ENCODE results near the gene PRPSAP1.
"Not testable (repeated sequence)": the region's sequence is repeated elsewhere in the genome, so short reads cannot be mapped to it uniquely, and the experiment has no call there.

Gene PRPSAP1

DNA sequence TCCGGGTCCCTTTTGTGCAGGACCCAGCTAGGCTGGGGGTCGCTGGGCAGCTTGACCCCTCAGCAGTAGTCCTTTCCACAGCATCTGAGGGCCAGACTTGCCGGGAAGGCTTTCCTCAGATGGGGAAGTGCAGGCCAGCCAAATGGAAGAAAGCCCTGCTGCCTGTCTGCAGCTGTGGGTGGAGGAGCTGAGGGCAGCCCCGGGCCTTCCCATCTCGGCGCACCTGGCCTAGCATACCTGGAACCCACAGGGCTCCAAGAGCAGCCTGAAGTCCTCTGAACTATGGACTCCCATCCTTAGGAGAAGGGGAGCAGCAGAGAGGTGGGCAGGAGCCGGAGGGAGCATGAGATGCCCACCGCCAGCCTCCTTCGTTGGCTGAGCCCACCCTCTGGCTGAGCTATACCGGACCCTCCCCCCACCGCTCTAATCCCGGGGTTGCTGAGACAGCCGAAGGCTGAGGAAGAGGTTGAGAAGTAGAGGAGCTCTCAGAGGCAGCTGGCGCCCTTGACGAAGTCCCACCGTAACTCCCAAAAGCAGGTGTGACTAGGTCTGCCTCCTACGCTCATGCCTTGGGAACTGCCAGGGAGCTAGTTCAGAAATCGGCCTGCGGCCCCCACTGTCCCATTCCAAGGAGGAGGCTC, 75.3 kb downstream of the PRPSAP1 start:
- DNase-seq (ENCODE audit: low read depth in 1 of 2, low spot score in 1 of 2): no peak

DNA sequence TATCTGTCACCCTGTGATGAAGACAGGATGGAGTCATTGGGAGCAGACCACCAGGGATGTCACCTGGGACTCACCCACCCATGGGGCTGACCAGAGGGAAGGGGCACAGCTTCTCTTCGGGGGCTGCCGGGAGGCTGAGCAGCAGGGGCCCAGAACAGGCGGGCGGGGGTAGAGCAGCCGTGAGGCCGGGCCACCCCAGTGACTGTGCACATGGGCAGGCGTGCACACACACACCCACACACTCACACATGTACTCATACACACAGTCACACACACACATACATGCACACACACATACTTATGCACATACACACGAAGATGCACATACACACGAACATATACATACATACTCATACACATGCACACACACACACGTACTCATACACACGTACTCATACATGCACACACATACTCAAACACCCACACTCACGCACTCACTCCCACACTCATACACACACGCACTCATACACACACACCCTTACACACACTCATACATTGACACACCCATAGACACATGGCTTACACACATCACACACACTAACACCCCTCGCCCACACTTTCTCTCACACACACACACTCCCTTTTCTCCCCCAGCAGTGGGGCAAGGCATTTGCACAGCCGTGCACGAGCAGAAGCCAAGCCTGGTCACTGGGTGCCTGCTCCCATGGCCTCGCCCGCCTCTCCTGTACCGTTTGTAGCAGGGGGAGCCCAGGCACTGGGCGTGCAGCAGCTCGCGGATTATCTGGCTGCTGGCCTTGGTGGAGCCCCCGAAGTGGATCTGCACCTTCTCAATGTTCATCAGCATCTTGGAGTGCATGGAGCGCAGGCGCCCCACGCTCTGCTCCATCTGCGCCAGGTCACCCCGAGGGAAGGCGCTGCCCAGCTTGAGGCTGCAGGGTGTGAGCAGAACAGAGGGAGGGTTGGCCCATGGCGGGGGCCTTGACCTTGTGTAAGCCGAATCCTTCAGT, 76.1 kb downstream of the PRPSAP1 start:
- DNase-seq (ENCODE audit: low read depth in 1 of 2, low spot score in 1 of 2): no peak

DNA sequence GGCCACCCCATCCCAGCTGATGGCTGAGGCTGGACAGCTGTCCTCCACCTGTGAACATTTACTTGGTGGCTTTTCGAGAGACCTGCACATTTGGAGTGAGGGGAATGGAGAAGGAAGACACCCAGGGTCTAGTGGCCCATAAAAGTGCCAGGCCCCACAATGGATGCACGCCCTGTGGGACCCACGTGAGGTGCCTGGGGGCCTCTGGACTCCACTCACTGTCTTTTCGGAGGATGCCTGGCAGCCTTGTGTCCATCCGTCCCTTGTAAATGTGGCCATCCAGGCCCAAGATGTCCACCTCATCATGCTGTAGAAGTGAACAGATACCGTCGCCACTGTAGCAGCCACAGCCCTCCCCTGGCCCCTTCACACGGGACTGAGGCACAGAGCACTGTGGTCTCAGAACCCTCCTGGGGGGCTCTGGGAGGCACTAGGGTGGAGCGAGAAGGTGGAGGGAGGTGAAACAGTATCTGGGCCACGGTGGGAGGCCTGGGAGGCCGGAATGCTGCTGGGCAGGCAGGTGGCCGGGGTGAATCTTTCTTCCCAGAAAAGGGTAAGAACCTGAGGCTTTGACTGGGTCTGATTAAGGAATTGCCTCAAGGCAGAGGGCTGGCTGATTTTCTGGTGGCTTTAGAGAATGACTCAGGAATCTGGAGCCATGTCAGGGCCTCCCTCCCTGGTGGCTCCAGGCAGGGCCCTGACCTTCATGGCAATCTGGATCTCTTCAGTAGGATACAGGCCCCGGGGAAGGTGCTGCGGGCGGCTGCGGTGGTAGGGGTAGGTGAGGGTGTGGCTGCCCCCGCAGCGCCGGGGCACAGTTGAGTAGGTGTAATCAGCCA, 77.0 kb downstream of the PRPSAP1 start:
- DNase-seq (ENCODE audit: low read depth in 1 of 2, low spot score in 1 of 2): no peak

DNA sequence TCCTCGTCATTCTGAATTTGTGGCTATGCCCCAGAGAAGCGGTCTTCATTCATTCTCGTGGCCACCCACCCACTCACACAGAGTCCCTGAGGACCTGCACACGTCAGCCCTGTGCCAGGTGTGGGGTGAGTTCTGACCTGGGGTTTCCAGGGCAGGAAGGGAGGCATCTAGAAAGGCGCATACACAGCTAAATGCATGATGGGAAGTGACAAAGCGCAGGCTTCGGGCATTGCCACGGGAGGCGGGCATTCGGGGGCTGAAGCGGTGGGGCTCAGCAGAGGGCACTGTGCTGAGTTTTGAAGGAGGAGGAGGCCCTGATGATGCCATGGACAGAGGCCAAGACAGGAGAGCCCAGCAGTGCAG, 77.7 kb downstream of the PRPSAP1 start:
- DNase-seq (ENCODE audit: low read depth in 1 of 2, low spot score in 1 of 2): no peak

DNA sequence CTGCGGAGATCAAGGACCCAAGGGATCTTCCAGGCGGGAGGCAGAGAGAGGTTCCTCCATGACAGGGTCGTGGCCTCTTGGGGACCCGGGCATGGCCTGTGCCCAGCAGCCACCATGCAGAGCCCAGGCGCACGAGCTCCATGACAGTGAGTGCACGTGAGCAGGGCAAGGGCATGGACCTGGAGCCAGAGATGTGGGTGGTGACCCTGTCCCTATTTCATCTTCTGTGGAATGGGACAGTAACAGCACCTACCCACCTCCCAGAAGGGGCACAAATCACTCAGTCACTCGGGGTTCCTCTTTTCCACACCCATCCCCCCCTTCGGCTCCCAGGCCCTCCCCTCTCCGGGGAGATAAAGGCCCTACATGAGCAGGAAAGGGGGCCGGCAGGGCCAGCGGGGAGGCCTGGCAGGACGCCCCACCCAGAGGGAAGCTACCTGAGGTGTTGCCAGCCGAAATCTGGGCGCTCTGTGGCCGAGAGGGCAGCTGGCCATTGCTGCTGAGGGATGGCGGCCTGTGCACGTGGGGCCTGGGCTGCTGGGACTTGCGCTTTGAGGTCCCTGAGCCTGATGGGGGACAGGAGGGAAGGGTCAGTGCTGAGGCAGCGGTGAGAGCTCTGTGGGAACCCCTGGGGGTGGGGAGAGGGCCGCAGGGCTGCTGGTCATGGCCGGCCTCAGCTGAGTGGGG, 78.2 kb downstream of the PRPSAP1 start:
- DNase-seq (ENCODE audit: low read depth in 1 of 2, low spot score in 1 of 2): no peak

DNA sequence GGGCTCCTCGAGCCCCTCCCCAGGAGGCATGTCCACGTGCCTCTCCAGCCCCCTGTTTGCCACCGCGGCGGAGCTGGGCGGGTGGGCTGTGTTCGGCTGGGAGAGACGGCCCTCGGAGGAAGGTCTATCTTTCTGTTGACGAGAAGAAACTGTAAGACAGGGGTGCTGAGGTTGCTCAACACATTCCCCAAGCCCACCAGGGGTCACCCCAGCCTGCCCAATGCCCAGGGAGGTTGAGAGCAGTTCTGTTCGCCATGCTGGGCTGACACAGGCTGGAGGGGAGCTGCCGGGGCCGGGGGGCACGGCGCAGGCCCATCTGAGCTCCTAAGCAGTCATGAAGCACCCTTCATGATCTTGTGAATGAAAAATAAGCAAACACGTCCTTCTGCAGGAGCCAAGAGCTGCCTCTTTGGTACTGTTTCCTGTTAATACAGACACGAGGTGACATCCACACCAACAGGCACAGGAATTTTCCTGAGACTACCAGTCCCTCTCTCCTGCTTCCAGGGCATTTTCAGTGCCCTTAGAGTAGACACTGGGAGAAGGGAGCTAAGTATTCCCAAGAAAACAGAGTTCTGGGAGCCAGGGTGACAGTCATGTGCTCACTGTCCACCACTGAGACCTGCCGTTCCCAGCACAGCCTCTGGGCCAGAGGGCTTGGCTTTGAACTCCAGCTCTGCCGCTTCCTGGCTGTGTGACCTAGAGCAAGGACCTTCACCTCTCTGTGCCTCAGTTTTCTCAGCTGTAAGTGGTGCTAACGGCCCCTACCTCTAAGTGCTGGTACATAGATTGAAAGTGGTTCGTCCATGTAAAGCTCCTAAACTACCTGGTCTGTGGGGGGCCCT, 79.4 kb downstream of the PRPSAP1 start:
- no peak for DNase-seq (ENCODE audit: low read depth in 1 of 2, low spot score in 1 of 2)

DNA sequence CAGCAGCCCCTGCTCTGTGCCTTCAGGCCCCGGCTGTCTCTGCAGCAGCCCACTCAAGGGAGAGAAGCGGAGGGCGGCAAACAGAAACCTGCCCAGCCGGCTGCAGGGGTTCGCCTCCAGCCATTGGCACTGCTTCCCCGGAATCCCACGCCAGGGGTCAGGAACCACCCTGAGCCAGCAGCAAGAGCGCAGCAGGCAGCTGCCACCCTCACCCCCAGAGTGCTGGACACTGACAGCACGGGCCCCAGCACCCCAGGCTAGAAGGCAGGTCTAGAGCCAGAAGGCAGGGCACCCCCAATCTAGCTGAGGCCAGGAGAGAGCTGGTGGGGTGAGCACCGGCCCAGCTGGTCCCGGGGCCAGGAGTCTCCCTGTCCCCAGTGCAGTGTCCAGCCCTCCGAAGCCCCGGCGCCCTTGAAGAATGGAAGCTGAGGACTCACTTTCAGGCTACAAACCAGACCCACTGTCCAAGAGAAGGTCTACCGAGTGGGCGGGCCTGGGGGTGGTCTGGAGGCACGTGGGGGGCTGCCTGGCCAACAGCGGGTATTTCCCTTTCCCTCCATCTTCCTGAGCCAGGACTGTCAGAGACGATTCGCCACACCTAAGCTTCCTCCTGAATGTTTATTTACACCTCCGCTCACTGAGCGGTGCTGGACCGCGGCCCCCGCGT, 80.1 kb downstream of the PRPSAP1 start:
- no peak for DNase-seq (ENCODE audit: low read depth in 1 of 2, low spot score in 1 of 2)

DNA sequence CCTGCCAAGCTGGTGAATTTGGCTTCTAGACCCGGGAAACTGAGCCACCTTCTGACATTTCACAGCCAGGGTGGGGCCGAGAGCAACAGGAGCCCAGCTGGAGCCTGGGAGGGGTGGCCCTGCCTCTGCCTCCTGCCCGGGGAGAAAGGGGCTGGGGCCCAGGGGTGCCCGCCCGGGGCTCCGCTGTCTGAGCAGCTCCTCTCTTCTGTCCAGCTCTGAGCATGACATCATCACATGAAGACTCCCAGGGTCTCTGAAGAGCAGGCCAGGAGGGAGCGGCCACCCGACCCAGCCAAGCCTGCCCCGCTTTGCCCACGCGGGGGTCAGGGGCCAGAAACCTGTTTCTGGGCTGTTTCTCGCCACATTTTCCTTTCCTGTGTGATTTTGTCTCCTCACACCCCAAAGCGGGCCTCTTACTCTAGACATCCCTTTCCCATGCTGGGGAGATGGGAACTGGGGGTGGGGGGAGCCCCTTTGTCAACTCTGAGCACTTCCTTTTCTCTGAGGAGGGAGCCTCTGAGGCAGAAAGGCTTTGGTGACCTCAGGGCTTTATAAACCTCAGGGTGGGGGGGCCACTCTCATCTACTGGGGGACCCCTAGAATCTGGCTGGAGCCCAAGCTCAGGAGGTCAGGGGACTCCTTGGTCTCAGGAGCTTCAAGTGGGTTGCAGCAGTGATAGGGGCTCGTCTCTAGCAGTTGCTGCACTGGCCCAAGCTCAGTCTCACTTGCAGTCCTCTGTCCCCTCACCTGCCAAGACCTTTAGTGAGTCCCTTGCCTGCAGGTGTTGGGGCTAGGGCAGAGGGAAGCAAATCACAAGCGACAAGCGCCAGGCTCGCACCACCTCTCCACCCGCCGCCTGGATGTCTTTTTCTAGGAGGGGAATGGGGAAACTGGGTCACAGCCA, 80.9 kb downstream of the PRPSAP1 start:
- no peak for DNase-seq (ENCODE audit: low read depth in 1 of 2, low spot score in 1 of 2)

DNA sequence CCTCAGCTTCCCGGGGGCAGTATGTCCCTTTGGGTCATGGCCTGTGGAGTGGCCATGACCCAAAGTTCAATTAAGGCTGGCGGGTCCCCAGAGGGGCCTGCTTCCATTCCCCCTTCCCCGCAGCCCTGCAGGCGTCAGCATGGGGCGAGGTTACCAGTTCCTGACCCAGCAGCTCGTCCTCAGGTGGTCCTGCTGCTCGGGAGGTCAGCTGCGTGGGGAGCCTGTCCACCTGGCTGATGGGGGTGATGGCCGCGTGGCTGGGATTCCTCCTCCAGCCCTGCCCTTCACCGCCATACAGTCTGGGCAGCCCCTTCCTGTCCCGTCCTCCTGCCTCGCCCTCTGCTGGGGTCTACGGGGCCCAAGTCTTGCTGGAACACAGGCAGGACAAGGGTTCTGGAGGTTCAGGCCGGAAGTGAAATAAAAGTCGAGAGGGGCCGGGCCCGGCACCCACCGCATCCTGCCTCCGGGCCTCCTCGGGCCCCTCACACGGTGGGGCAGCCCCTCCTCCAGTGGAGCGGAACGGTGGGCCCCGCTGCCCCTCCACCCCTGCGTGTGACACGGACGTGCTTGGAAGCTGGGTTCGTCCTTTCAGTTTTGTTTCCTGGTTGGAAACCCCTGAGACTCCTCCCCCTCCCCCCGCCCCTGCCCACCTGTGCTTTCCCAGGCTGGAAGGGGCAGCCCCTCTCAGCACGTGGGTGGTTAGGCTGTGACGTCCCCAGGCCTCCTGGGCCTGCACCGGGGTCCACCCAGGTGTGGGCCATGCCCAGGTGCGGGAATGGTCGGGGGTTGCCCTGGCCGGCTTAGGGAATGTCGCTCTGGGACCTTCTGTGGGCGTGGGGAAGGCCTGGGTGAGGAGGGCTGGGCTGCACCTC, 81.8 kb downstream of the PRPSAP1 start:
- DNase-seq (ENCODE audit: low read depth in 1 of 2, low spot score in 1 of 2): peak; percentile 41 to 76

DNA sequence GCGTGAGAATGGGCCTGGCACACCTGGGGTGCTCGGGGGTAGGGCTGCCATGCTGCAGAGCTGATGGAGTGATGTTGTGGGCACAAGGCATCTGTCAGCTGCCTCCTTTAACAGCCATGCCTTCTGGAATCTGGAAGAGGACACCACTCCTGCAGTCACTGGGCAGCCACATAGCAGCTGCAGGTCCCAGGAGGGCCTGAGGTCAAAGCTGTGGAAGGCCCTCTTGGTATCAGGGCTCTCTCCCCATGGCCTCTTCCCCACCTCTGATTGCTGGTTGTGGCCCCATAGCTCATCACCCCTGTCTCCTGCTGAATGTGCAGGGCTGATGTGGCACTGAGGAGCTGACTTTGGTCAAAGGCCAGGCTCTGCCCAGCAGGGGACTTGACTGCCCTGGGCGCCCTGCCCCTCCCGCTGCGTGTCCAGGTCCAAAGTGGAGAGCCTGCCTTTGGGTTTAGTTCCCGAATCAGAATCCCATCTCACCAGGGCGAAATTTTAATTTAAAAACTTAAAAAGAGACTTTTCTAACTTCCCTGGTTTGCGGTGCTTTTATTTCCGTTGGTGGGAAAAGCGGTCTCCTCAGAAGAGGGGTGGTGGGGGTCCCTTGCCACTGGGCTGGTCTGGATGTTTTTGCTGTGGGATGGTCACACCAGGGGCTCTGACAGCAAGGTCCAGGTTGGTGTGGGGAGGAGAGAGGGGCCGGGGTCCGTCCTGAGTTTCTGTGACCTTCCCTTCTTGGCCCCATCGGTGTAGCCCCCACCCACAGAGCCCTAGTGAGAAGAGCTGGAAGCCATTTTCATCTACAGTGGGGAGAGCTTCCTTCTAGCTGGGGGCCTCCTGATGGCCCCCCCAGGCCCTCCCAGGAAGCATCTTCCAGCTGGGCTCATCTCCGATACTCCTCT, 82.7 kb downstream of the PRPSAP1 start:
- no peak for DNase-seq (ENCODE audit: low read depth in 1 of 2, low spot score in 1 of 2)

DNA sequence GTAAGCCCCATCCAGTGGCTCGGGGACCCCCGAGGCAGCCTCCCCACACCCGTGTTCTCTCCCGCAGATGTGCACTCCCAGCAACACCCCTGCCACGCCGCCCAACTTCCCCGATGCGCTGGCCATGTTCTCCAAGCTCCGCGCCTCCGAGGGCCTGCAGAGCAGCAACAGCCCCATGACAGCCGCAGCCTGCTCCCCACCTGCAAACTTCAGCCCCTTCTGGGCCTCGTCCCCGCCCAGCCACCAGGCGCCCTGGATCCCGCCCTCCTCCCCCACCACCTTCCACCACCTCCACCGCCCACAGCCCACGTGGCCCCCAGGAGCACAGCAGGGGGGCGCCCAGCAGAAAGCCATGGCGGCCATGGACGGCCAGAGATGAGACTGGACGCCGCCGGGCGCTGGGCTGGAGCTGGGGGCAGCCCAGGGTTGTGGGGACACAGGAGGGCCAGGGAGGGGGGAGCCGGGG, 83.6 kb downstream of the PRPSAP1 start:
- DNase-seq (ENCODE audit: low read depth in 1 of 2, low spot score in 1 of 2): no peak

DNA sequence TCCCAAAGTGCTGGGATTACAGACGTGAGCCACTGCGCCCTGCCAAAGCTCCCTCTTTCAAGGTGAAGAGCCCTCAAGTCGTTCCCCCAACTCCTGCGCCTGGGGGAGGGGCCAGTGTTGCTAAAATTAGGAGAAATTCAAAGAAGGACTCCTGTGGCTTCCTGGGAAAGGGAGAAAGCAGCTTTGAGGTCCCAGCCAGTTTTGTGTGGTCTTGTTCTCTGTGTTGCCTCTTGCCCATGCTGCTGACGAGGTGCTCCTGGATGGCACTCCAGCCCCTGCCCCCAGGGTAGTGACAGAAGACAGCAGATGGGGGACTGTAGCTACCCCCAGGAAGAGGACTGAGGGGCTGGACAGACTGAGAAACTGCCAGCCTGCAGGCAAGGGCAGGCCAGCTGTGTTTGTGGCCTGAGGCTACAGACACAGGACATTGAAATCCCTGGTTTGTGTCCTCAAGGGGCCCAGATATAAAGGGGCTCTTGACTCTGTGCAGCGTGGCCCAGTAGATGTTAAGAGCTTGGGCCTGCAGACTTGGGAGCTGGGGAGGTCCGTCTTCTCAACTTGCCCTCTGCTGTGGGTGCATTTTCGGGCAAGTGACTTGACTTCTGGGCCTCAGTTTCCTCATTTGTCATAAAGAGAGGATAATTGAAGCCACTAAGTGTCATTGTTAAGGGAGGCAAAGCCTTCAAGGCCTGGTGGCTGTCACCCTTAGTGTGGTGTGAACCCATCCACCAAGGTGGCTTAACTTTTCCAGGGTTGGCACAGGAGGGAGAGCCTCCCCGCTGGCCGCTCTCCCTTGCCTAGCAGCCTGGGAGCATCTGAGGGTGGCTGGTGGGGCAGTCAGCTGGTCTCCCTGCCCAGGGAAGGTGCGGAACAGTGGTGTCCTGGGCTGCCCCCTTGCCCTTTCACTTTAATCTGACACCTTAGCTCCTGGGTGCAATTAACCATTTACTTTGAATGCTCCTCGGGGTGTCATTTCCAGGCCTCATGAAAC, 84.4 kb downstream of the PRPSAP1 start:
- DNase-seq (ENCODE audit: low read depth in 1 of 2, low spot score in 1 of 2): no peak

DNA sequence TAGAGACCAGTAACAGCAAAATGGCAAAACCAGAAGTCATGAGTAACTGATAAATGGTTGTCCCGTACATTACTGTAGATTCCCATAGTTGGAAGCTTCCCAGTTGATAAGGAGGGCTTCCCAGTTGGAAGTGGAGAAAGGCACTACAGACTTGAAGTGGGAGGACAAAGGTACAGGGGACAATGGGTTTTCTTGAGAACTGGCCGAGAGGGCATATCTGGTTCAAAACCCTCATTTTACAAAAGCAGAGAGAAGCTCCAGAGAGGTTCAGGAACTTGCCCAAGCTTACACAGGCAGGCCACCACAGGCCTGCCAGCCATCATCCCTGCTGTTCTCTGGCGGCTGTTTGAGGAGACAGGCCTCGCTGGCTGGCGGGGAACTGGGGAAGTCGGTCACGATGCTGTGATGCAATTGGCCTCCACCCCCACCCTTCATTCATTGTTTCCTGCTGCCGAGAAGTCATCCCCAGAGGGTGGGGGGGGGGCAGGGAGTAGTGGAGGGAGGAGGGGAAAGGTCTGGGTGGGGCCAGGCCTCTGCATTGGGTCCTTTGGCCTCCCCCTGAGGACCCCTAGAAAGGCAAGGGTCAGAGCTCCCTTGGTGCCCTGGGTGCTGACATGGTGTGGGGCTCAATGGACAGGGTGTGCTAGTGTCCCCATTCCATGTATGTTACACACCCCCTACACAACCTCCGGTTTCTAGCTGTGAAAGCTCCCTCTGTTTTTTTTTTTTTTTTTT, 85.5 kb downstream of the PRPSAP1 start:
- peak; percentile 44 to 54 for DNase-seq (ENCODE audit: low read depth in 1 of 2, low spot score in 1 of 2)

DNA sequence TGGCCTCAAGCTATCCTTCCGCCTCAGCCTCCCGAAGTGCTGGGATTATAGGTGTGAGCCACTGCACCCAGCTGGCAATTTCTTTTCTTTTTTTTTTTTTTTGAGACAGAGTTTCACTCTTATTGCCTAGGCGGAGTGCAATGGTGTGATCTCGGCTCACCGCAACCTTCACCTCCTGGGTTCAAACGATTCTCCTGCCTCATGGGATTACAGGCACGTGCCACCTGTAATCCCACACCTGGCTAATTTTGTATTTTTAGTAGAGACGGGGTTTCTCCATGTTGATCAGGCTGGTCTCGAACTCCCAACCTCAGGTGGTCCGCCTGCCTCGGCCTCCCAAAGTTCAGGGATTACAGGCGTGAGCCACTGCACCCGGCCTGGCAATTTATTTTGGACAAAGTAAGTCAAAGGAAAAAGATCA, 86.1 kb downstream of the PRPSAP1 start:
- not testable (repeated sequence) for DNase-seq (ENCODE audit: low read depth in 1 of 2, low spot score in 1 of 2)

Data from stimulated activated CD4-positive, alpha-beta T cell treated with anti-CD3 and anti-CD28 coated beads, Interleukin-15, amount 100 ng/mL, for 1 hour (primary cell).